Right forelimb (tissue), 1 donor: ENCODE measurements around the gene CMTR1.

Experiments used
- DNase-seq: peaks from one replicate; pipeline ENCODE4 v3.0.0-alpha.2; 2018

Gene CMTR1

GRCh38 chr6:37480118-37480736, 47.2 kb downstream of the CMTR1 start:
- DNase-seq: no peak

GRCh38 chr6:37480951-37481534, 48.0 kb downstream of the CMTR1 start:
- DNase-seq: no peak

- DNase-seq: no peak
These were observed 48.9 kb downstream of the CMTR1 start for GRCh38 chr6:37481711-37482605.

- no peak for DNase-seq
These were observed 49.7 kb downstream of the CMTR1 start for GRCh38 chr6:37482606-37483251.

GRCh38 chr6:37483252-37483901, 50.4 kb downstream of the CMTR1 start:
- DNase-seq: no peak

GRCh38 chr6:37483917-37484785, 51.1 kb downstream of the CMTR1 start:
- DNase-seq: peak; percentile 74

GRCh38 chr6:37484786-37485170, 51.8 kb downstream of the CMTR1 start:
- DNase-seq: no peak

- no peak for DNase-seq
These were observed 52.3 kb downstream of the CMTR1 start for GRCh38 chr6:37485291-37485702.

GRCh38 chr6:37486121-37486839, 53.3 kb downstream of the CMTR1 start:
- DNase-seq: no peak

GRCh38 chr6:37487591-37488380, 54.8 kb downstream of the CMTR1 start:
- no peak for DNase-seq

- no peak for DNase-seq
These were observed 55.5 kb downstream of the CMTR1 start for GRCh38 chr6:37488476-37488875.

- no peak for DNase-seq
These were observed 56.8 kb downstream of the CMTR1 start for GRCh38 chr6:37489697-37490336.

GRCh38 chr6:37490536-37491170, 57.6 kb downstream of the CMTR1 start:
- no peak for DNase-seq

- DNase-seq: no peak
These were observed 58.3 kb downstream of the CMTR1 start for GRCh38 chr6:37491171-37491829.

- no peak for DNase-seq
These were observed 58.8 kb downstream of the CMTR1 start for GRCh38 chr6:37491830-37492208.

GRCh38 chr6:37492236-37492972, 59.4 kb downstream of the CMTR1 start:
- DNase-seq: no peak

- no peak for DNase-seq
These were observed 60.1 kb downstream of the CMTR1 start for GRCh38 chr6:37492991-37493660.

GRCh38 chr6:37493661-37493995, 60.6 kb downstream of the CMTR1 start:
- DNase-seq: no peak
